Duodenal mucosa (tissue), 2 donors: Measurements from ENCODE around the gene DVL1.

Experiments
- H3K27ac ChIP-seq: one replicate; pipeline ENCODE4 v1.7.0; 2013; ENCODE audit warnings: low read depth, low read length
- H3K27me3 ChIP-seq, 2 donors: one replicate each; pipeline ENCODE4 v1.7.0; 2013; ENCODE audit warnings: low read length in 2 of 2, control low read depth in 1 of 2; ENCODE audit not compliant: insufficient read depth in 2 of 2, control insufficient read depth in 1 of 2
- H3K36me3 ChIP-seq, 2 donors: one replicate each; pipeline ENCODE4 v1.7.0; 2013; ENCODE audit warnings: low read length in 2 of 2, control low read depth in 1 of 2; ENCODE audit not compliant: insufficient read depth in 2 of 2, control insufficient read depth in 1 of 2
- H3K4me1 ChIP-seq, 2 donors: one replicate each; pipeline ENCODE4 v1.7.0; 2013; ENCODE audit warnings: low read length in 2 of 2, control low read depth in 1 of 2; ENCODE audit not compliant: insufficient read depth in 2 of 2, control insufficient read depth in 1 of 2
- H3K4me3 ChIP-seq, 2 donors: one replicate each; pipeline ENCODE4 v1.7.0; 2013; ENCODE audit warnings: low read length in 2 of 2, low read depth in 1 of 2
- H3K9ac ChIP-seq, 2 donors: one replicate each; pipeline ENCODE4 v1.7.0; 2013; ENCODE audit warnings: low read length in 2 of 2, low read depth in 1 of 2
- H3K9me3 ChIP-seq, 2 donors: one replicate each; pipeline ENCODE4 v1.7.0; 2013; ENCODE audit warnings: low read length in 2 of 2, control low read depth in 1 of 2; ENCODE audit not compliant: control insufficient read depth in 1 of 2

DVL1 gene

GRCh38 chr1:1333551-1334241 lies 15.5 kb downstream of the DVL1 start:
- Histone ChIP-seq H3K9ac (no peak overlapping the region), H3K4me3 (no peak overlapping the region), H3K9me3 (no peaks in the 10 kb centered on the region), H3K4me1 (peaks cover 10 to 28% of the 10 kb centered on the region in 2 donors), H3K36me3 (peaks cover 0 to 18% of the 10 kb centered on the region in 2 donors), H3K27ac (no peak overlapping the region), H3K27me3 (peaks cover 0 to 35% of the 10 kb centered on the region in 2 donors)

- H3K4me3 ChIP-seq = no peak overlapping the region
- no peaks in the 10 kb centered on the region for H3K9me3 ChIP-seq
- no peak overlapping the region for H3K27ac ChIP-seq
- H3K27me3 ChIP-seq = peaks cover 0 to 35% of the 10 kb centered on the region in 2 donors
- peaks cover 0 to 20% of the 10 kb centered on the region in 2 donors for H3K36me3 ChIP-seq
- peaks cover 10 to 28% of the 10 kb centered on the region in 2 donors for H3K4me1 ChIP-seq
- H3K9ac ChIP-seq = no peak overlapping the region
Measured at GRCh38 chr1:1332774-1333480, 16.3 kb downstream of the DVL1 start.

- Histone ChIP-seq H3K4me3 (no peak overlapping the region), H3K27ac (no peak overlapping the region), H3K9me3 (no peaks in the 10 kb centered on the region), H3K9ac (no peak overlapping the region), H3K36me3 (peaks cover 0 to 24% of the 10 kb centered on the region in 2 donors), H3K27me3 (peaks cover 0 to 35% of the 10 kb centered on the region in 2 donors), H3K4me1 (peaks cover 10 to 28% of the 10 kb centered on the region in 2 donors)
Measured at GRCh38 chr1:1332031-1332755, 17.0 kb downstream of the DVL1 start.

- H3K36me3 ChIP-seq = peaks cover 4 to 33% of the 10 kb centered on the region in 2 donors
- H3K9me3 ChIP-seq = no peaks in the 10 kb centered on the region
- no peak within 1 kb of the TSS for H3K4me3 ChIP-seq
- H3K4me1 ChIP-seq = peaks cover 13 to 31% of the 10 kb centered on the region in 2 donors
- no peak within 1 kb of the TSS for H3K9ac ChIP-seq
- no peak within 1 kb of the TSS for H3K27ac ChIP-seq
- peaks cover 0 to 35% of the 10 kb centered on the region in 2 donors for H3K27me3 ChIP-seq
Measured at GRCh38 chr1:1331068-1331965, 17.9 kb downstream of the DVL1 start, which contains the start of gene TAS1R3. Gene TAS1R3 (plus strand): TSS chr1:1331280. CDS start chr1:1331346, 66 bp downstream.

GRCh38 chr1:1330366-1331067 lies 18.7 kb downstream of the DVL1 start:
- no peak overlapping the region for H3K9ac ChIP-seq
- H3K36me3 ChIP-seq = peaks cover 4 to 33% of the 10 kb centered on the region in 2 donors
- peaks cover 21 to 39% of the 10 kb centered on the region in 2 donors for H3K4me1 ChIP-seq
- H3K9me3 ChIP-seq = no peaks in the 10 kb centered on the region
- peaks cover 0 to 35% of the 10 kb centered on the region in 2 donors for H3K27me3 ChIP-seq
- no peak overlapping the region for H3K4me3 ChIP-seq
- H3K27ac ChIP-seq = no peak overlapping the region

- H3K4me3 ChIP-seq = no peak overlapping the region
- peaks cover 0 to 35% of the 10 kb centered on the region in 2 donors for H3K27me3 ChIP-seq
- no peaks in the 10 kb centered on the region for H3K9me3 ChIP-seq
- peaks cover 4 to 33% of the 10 kb centered on the region in 2 donors for H3K36me3 ChIP-seq
- H3K27ac ChIP-seq = no peak overlapping the region
- peaks cover 23 to 45% of the 10 kb centered on the region in 2 donors for H3K4me1 ChIP-seq
- no peak overlapping the region for H3K9ac ChIP-seq
Measured at GRCh38 chr1:1329304-1330210, 19.7 kb downstream of the DVL1 start.

GRCh38 chr1:1328254-1328653 lies 21.0 kb downstream of the DVL1 start:
- H3K9me3 ChIP-seq = no peaks in the 10 kb centered on the region
- no peak overlapping the region for H3K9ac ChIP-seq
- peaks cover 22 to 48% of the 10 kb centered on the region in 2 donors for H3K4me1 ChIP-seq
- H3K36me3 ChIP-seq = peaks cover 4 to 33% of the 10 kb centered on the region in 2 donors
- H3K27me3 ChIP-seq = peaks cover 0 to 26% of the 10 kb centered on the region in 2 donors
- H3K4me3 ChIP-seq = no peak overlapping the region
- H3K27ac ChIP-seq = no peak overlapping the region

- no peaks in the 10 kb centered on the region for H3K9me3 ChIP-seq
- no peak overlapping the region for H3K9ac ChIP-seq
- H3K4me1 ChIP-seq = peaks cover 18 to 44% of the 10 kb centered on the region in 2 donors
- peaks cover 0 to 18% of the 10 kb centered on the region in 2 donors for H3K27me3 ChIP-seq
- no peak overlapping the region for H3K4me3 ChIP-seq
- H3K36me3 ChIP-seq = peaks cover 4 to 33% of the 10 kb centered on the region in 2 donors
- H3K27ac ChIP-seq = no peak overlapping the region
Measured at GRCh38 chr1:1327291-1327690, 21.9 kb downstream of the DVL1 start.
